Type B pancreatic cell (in vitro differentiated cells): ENCODE measurements around the gene HBS1L. TPM values are rescaled to one million over a fixed set of nuclear protein-coding genes. Genes with fewer than 3 reads are reported as not detected.

Experiments used
- DNase-seq: peaks from one replicate; pipeline ENCODE4 v3.0.0; 2021; ENCODE audit warnings: mixed read lengths; ENCODE audit not compliant: unreplicated experiment; ENCODE audit errors: extremely low spot score
- H3K27ac Mint-ChIP-seq: 2 replicates; pipeline ENCODE4 v1.8.0; 2021; ENCODE audit warnings: mild to moderate bottlenecking, mixed read lengths
- H3K27me3 Mint-ChIP-seq: 2 replicates; pipeline ENCODE4 v1.8.0; 2021; ENCODE audit warnings: mixed read lengths
- H3K36me3 Mint-ChIP-seq: 2 replicates; pipeline ENCODE4 v1.8.0; 2021; ENCODE audit warnings: mixed read lengths
- H3K4me1 Mint-ChIP-seq: one replicate; pipeline ENCODE4 v1.8.0; 2021; ENCODE audit warnings: mixed read lengths; ENCODE audit not compliant: unreplicated experiment
- H3K4me3 Mint-ChIP-seq: 2 replicates; pipeline ENCODE4 v1.8.0; 2021; ENCODE audit warnings: mild to moderate bottlenecking, mixed read lengths
- H3K9me3 Mint-ChIP-seq: 2 replicates; pipeline ENCODE4 v1.8.0; 2021; ENCODE audit warnings: mixed read lengths
- CTCF ChIP-seq: fragments of 200-600 bp; sonication (generic); conservative IDR thresholded peaks from 2 replicates; pipeline ENCODE4 v1.5.0; 2021; ENCODE audit warnings: antibody characterized with exemption, mild to moderate bottlenecking
- total RNA-seq: library from RNA; stranded (reverse); gene quantifications from 2 replicates; pipeline ENCODE4 v1.2.1, GENCODE V29; 2021; ENCODE audit warnings: low replicate concordance

Gene HBS1L
- total RNA-seq, 1 donor from 2014 or later, result 71.0 TPM

DNA sequence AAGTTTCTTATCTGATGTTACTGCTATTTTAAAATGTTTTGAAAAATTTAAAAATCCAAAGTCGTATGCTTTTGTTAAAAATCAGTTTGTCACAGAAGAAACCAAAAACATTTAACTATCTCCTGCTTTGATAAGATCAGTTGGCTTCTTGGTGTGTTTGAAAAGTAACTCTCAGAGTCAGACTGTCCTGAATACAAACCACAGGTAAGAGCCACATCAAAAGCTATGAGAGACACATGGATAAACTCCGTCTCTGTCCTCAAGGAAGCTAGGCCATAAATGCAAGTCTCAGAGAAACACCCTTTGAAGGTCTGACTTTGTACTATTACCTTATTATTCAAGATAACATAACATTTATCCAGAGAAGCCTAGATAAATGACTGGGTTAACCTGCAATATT is 7.7 kb downstream of the HBS1L start:
- Mint-ChIP-seq H3K27ac (no peak overlapping the region), H3K27me3 (no peaks in the 10 kb centered on the region), H3K4me3 (no peak overlapping the region), H3K36me3 (peaks cover 17% of the 10 kb centered on the region), H3K9me3 (no peaks in the 10 kb centered on the region), H3K4me1 (no peaks in the 10 kb centered on the region)
- no peak for DNase-seq
- no peak for TF ChIP-seq CTCF

- H3K36me3 Mint-ChIP-seq, result peaks cover 20% of the 10 kb centered on the region
- no peak for TF ChIP-seq CTCF
- no peaks in the 10 kb centered on the region for H3K27me3 Mint-ChIP-seq
- H3K4me3 Mint-ChIP-seq, result no peak overlapping the region
- no peak for DNase-seq
- no peaks in the 10 kb centered on the region for H3K9me3 Mint-ChIP-seq
- H3K27ac Mint-ChIP-seq, result no peak overlapping the region
- no peaks in the 10 kb centered on the region for H3K4me1 Mint-ChIP-seq
Observed at GRCh38 chr6:135044639-135045038, 10.0 kb downstream of the HBS1L start.

- no peaks in the 10 kb centered on the region for H3K9me3 Mint-ChIP-seq
- no peak overlapping the region for H3K27ac Mint-ChIP-seq
- H3K4me3 Mint-ChIP-seq, result no peak overlapping the region
- no peaks in the 10 kb centered on the region for H3K27me3 Mint-ChIP-seq
- TF ChIP-seq CTCF, result no peak
- H3K4me1 Mint-ChIP-seq, result no peaks in the 10 kb centered on the region
- peaks cover 22% of the 10 kb centered on the region for H3K36me3 Mint-ChIP-seq
- no peak for DNase-seq
Observed at GRCh38 chr6:135043846-135044245, 10.8 kb downstream of the HBS1L start.

DNA sequence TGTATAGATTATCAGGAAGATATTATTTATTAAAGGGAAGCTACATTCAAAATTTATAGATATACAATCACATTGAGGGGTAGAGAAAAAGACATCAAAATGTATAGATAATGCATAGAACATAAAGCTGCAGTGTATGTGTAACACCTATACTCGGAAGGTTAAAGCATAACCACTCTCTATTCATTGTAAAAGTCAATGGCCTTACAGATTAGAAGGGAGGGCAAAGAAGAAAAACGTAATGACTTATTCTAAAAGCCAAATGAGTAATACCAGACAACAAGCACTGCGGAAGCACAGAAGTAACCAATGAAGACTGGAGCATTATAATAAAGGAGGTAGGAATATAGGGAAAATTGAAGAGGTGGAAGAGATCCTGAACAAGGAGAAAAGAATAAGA is 11.3 kb downstream of the HBS1L start:
- no peak for DNase-seq
- TF ChIP-seq CTCF, result no peak
- Mint-ChIP-seq H3K9me3 (no peaks in the 10 kb centered on the region), H3K4me1 (no peaks in the 10 kb centered on the region), H3K4me3 (no peak overlapping the region), H3K27ac (no peak overlapping the region), H3K27me3 (no peaks in the 10 kb centered on the region), H3K36me3 (peaks cover 17% of the 10 kb centered on the region)

DNA sequence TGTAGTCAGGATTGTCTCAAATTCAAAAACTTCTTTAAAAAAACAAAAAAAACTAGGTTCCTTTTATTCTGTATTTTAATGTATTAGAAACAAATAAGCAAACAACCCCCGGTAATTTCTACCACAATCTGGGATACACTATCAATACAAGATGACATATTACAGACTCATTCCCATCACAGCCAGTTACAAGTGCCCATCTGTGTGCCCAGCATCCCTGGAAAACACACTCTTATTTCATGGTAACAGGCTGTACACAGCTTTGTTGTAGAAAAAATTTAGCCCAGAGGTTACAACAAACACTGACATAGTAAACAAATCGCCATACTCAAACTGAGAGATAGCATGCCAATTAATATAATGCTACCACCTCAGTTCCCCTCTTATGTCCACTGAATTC is 16.3 kb downstream of the HBS1L start:
- H3K27ac Mint-ChIP-seq, result no peak overlapping the region
- no peak for DNase-seq
- TF ChIP-seq CTCF, result no peak
- H3K27me3 Mint-ChIP-seq, result no peaks in the 10 kb centered on the region
- no peaks in the 10 kb centered on the region for H3K9me3 Mint-ChIP-seq
- no peaks in the 10 kb centered on the region for H3K4me1 Mint-ChIP-seq
- H3K36me3 Mint-ChIP-seq, result peaks cover 22% of the 10 kb centered on the region
- H3K4me3 Mint-ChIP-seq, result no peak overlapping the region

DNA sequence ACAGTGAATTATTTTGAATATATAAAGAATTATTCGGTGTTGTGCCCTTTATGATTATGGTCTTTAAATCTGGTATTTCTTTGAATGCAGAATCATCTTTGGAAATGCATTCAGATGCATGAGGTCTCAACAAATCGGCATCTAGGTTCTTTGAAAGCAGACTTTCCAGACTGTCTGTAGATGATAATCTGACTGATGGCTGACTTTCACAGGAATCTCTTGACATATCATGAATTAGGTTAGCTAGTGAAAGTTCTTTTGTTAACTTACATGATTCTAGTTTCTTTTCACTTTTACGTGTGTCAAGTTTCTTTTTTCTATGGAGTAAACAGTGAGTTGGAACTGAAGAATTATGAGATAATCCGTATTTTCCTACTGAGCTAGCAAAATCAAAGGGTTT is 17.1 kb downstream of the HBS1L start:
- H3K4me3 Mint-ChIP-seq, result no peak overlapping the region
- H3K36me3 Mint-ChIP-seq, result peaks cover 24% of the 10 kb centered on the region
- H3K9me3 Mint-ChIP-seq, result no peaks in the 10 kb centered on the region
- no peak overlapping the region for H3K27ac Mint-ChIP-seq
- DNase-seq, result no peak
- no peaks in the 10 kb centered on the region for H3K4me1 Mint-ChIP-seq
- no peaks in the 10 kb centered on the region for H3K27me3 Mint-ChIP-seq
- no peak for TF ChIP-seq CTCF
